ENCODE data around the gene PKHD1.

PKHD1 gene

GRCh38 chr6:51868591-51869355, 218.6 kb downstream of the PKHD1 start:
- TF ChIP-seq ARNTL (CRISPR knock-in tag; IDR thresholded peaks at IDR 0.05; ENCODE audit: borderline replicate concordance, low read depth) = no peak
- TF ChIP-seq TSHZ2 (CRISPR knock-in tag; IDR thresholded peaks at IDR 0.05) = no peak
- no peak for TF ChIP-seq CREB5 (CRISPR knock-in tag; IDR thresholded peaks at IDR 0.05; ENCODE audit: low read depth)
- no peak for TF ChIP-seq PPARA (CRISPR knock-in tag; IDR thresholded peaks at IDR 0.05; ENCODE audit: borderline replicate concordance)
- TF ChIP-seq CSDC2 (CRISPR knock-in tag; IDR thresholded peaks at IDR 0.05) = no peak
- no peak for TF ChIP-seq PATZ1 (CRISPR knock-in tag; IDR thresholded peaks at IDR 0.05; ENCODE audit: borderline replicate concordance)
- no peak for TF ChIP-seq ISL1 (CRISPR knock-in tag; IDR thresholded peaks at IDR 0.05)
- no peak for TF ChIP-seq RARB (CRISPR knock-in tag; IDR thresholded peaks at IDR 0.05)
- TF ChIP-seq ZNF70 (CRISPR knock-in tag; IDR thresholded peaks at IDR 0.05) = no peak
- no peak for TF ChIP-seq ZNF8 (CRISPR knock-in tag; IDR thresholded peaks at IDR 0.05)
- TF ChIP-seq ESRRG (CRISPR knock-in tag; IDR thresholded peaks at IDR 0.05) = no peak
- TF ChIP-seq ZC3H10 (CRISPR knock-in tag; IDR thresholded peaks at IDR 0.05) = no peak
- no peak for TF ChIP-seq CSRNP3 (CRISPR knock-in tag; IDR thresholded peaks at IDR 0.05)
- no peak for TF ChIP-seq SNAI2 (CRISPR knock-in tag; IDR thresholded peaks at IDR 0.05)
- no peak for TF ChIP-seq OSR1 (CRISPR knock-in tag; IDR thresholded peaks at IDR 0.05)
- no peak for ATAC-seq

- no peak for TF ChIP-seq ZFP30 (CRISPR knock-in tag; IDR thresholded peaks at IDR 0.05)
- no peak for TF ChIP-seq CREB5 (CRISPR knock-in tag; IDR thresholded peaks at IDR 0.05; ENCODE audit: low read depth)
- no peak for TF ChIP-seq CSRNP3 (CRISPR knock-in tag; IDR thresholded peaks at IDR 0.05)
- TF ChIP-seq TCF4 (CRISPR knock-in tag; IDR thresholded peaks at IDR 0.05; ENCODE audit: borderline replicate concordance) = no peak
- no peak for TF ChIP-seq SNAI2 (CRISPR knock-in tag; IDR thresholded peaks at IDR 0.05)
- TF ChIP-seq ISL1 (CRISPR knock-in tag; IDR thresholded peaks at IDR 0.05) = no peak
- no peak for TF ChIP-seq ZNF70 (CRISPR knock-in tag; IDR thresholded peaks at IDR 0.05)
- no peak for TF ChIP-seq PPARA (CRISPR knock-in tag; IDR thresholded peaks at IDR 0.05; ENCODE audit: borderline replicate concordance)
- no peak for TF ChIP-seq ZNF565 (CRISPR knock-in tag; conservative IDR thresholded peaks at IDR 0.05; ENCODE audit: low read depth)
- TF ChIP-seq ARNTL (CRISPR knock-in tag; IDR thresholded peaks at IDR 0.05; ENCODE audit: borderline replicate concordance, low read depth) = no peak
- ATAC-seq = no peak
Measured at GRCh38 chr6:51866867-51867266, 220.5 kb downstream of the PKHD1 start.

GRCh38 chr6:51865996-51866395, 221.4 kb downstream of the PKHD1 start:
- no peak for TF ChIP-seq ZFP3 (CRISPR knock-in tag; IDR thresholded peaks at IDR 0.05)
- TF ChIP-seq TOX (CRISPR knock-in tag; IDR thresholded peaks at IDR 0.05; ENCODE audit: borderline replicate concordance) = no peak
- TF ChIP-seq OSR1 (CRISPR knock-in tag; IDR thresholded peaks at IDR 0.05) = no peak
- no peak for TF ChIP-seq PATZ1 (CRISPR knock-in tag; IDR thresholded peaks at IDR 0.05; ENCODE audit: borderline replicate concordance)
- ATAC-seq = no peak
